GM12801 (cell line): ENCODE data around the gene CLEC18B.
"Not testable (repeated sequence)": the region's sequence is repeated elsewhere in the genome, so short reads cannot be mapped to it uniquely, and the experiment has no call there.

Source experiments
- TF ChIP-seq, protein P1 (sequence below): IDR thresholded peaks from one replicate; pipeline ENCODE4 v1.5.1; 2011; ENCODE audit warnings: control low read depth; ENCODE audit not compliant: insufficient read length; ENCODE audit errors: extremely low read depth

CLEC18B gene

DNA sequence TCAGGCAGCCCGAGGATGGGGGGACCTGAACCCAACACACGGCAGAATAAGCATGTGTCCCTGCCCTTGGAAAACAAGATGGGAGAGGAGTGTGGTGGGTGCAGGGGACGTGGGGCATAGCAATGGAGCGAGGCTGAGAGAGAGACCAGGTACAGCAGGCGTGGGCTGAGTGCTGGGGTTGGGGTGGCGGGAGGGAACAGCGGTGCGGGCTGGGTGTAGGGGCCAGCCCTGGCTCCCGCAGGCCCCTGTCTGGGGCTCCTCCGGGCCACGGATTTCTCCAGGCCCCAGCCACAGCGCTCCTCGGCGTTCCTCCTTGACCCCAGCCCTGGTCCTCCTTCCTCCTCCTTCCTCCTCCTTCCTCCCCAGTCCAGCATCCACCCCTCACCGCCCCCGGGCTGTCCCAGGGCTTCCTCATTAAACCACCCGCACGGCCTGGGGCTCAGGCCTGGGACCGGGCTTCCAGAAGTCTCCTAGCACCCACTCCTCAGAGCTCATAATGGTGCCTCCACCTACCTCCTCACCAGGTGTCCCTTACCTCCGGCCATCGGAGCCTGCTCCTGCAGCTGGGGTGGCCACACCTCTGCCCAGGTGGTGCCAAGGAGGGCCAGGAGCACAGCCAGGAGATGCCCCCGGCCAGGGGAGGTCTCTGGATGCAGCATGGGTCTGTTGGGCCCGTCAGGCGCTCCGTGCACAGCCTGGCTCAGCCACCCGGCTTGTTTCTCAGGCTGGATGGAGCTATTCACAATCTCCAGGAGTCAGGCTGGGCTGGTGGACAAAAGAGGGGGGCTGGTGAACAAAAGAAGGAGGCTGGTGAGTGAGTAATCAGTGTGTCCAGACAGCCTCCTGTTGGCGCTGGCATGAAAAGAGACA lies at the start of gene CLEC18B:
Gene CLEC18B (minus strand): TSS at position 867 of the 870 bp plus-strand sequence. CDS start 208 bp downstream, at position 659.
- TF ChIP-seq, protein P1, sequence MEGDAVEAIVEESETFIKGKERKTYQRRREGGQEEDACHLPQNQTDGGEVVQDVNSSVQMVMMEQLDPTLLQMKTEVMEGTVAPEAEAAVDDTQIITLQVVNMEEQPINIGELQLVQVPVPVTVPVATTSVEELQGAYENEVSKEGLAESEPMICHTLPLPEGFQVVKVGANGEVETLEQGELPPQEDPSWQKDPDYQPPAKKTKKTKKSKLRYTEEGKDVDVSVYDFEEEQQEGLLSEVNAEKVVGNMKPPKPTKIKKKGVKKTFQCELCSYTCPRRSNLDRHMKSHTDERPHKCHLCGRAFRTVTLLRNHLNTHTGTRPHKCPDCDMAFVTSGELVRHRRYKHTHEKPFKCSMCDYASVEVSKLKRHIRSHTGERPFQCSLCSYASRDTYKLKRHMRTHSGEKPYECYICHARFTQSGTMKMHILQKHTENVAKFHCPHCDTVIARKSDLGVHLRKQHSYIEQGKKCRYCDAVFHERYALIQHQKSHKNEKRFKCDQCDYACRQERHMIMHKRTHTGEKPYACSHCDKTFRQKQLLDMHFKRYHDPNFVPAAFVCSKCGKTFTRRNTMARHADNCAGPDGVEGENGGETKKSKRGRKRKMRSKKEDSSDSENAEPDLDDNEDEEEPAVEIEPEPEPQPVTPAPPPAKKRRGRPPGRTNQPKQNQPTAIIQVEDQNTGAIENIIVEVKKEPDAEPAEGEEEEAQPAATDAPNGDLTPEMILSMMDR = not testable (repeated sequence)

- TF ChIP-seq, protein P1 = no peak
Observed at GRCh38 chr16:74469946-74470478, 48.7 kb upstream of the CLEC18B start.

GRCh38 chr16:74468807-74469525 lies 47.7 kb upstream of the CLEC18B start:
- TF ChIP-seq, protein P1 = no peak

DNA sequence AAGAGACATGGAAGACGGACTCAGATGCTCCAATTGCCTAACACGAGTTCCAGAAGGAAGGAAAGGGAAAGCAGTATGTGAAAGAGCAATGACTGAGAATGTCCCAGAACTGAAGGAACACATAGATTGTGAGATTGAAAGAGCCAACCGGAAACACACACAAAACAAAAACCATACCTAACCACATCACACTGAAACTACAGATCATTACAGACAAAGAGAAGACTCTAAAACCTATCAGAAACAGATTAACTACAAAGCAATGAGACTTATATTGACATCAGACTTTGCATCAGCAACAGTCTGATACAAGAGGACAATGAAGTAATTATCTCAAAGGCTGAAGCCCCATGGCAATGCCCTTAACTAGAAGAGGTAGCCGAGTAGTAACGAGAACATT lies 45.6 kb upstream of the CLEC18B start:
- TF ChIP-seq, protein P1 = no peak

DNA sequence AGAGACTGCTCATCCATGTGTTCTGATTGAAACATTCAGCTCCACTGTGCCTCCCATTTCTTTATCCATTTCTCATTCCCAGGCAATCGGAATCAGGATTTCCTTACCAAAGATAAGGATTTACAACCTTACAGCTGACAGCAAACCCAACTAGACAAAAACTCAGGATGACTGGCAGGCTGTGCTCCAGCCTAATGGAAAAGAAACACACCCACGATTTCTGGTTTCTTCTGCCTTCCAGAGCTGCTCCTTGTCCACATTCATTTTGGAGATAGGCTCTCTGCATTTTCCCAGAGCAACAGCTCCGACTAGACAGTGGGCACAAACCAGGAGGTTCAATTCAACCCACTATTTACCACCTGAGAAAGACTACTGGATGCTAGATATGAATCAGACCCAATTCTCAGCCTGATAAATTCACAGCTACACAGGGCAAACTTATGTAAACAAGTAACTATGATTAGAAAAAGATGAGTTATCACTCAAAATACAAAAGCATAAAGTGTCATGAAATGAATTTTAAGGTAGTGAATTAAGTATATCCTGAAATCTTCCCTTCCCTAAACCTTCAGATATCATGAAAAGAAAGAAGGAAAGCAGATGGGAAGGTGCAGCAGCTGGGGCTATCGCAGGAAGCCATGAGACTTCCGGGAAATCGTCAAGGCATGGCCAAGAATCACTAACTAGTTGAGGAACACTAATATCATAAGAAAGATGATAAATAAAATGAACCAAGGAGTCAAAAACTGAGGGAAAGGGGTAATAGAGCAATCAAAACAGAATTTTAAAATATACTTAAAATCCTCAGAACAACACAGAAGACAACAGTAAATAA lies 44.8 kb upstream of the CLEC18B start:
- TF ChIP-seq, protein P1 = no peak

DNA sequence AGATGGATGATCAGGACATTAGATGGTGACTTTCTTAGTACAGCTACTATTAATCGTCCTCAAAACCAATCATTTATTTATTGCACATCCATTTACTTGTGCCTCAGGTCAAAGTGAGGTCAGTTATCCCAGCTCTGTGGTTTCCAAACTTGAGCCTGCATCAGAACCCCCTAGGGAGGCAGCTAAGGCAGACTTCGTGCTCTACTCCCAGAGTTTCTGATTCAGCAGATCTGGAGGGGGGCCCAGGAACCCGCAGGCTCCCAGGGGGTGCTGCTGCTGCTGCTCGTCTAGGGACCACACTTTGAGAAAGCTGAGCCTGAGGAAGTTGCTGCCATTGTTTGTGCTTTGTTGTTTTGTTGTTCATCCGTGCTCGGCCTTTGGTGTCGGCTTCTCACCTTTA lies 44.0 kb upstream of the CLEC18B start:
- TF ChIP-seq, protein P1 = no peak
